ENCODE measurements around the gene SHH.

SHH gene

GRCh38 chr7:155764438-155764793, 47.8 kb downstream of the SHH start:
- no peak for DNase-seq (ENCODE audit: low spot score)

DNA sequence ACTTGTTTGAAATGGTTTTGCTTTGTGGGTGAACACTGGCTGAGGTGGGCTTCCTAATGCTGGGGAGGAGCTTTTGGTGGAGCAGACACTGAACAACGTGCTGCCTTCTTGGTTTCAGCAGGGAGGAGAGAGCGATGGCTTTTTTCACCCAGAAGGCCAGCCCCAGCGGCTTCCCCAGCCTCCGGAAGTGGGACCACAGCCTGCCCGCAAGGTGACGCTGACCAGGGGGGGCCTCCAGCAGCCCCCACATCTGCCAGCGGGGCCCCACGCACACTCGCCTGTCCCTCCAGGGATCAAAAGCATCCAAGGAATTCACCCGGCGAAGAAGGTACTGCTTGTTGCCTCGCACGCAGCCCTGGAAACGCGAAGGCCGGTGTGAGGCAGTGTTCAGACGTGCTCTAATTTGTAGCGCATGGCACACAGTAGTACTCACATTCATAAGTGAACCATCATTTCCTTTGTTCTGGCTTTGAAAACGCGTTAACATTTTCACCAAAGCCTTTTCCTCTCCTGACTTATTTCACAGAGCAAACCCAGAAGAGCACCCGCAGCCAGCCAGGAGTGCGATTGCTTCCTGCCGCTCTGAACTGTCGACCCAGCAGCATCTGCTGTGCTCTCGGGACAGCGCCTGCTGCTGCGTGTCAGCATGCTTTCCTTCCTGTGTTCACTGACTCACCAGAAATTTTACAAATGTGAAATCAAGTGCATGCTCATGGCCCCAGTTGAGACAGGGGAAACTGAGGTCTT, 48.4 kb downstream of the SHH start:
- no peak for DNase-seq (ENCODE audit: low spot score)

- no peak for DNase-seq (ENCODE audit: low spot score)
Measured at GRCh38 chr7:155763122-155763521, 49.1 kb downstream of the SHH start.

DNA sequence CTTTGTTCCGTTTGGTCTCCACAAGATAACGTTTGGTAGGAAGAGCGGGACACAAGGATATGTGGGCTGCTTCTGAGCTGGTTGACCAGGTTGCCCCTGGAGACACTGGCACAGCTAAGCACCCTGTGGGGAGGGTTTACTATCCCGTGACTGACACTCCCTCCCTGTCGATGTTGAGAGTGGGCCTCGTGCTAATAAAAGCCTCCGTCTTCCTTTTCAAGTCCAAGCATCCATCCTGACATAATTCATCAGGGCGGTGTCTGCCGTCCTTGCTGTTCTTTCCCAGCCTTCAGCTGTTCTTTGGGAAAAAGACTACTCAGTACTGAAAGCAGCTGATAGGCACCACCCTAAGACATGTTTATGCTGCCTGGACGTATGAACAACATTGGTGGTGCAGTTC, 49.6 kb downstream of the SHH start:
- no peak for DNase-seq (ENCODE audit: low spot score)

- DNase-seq (ENCODE audit: low spot score), result no peak
Measured at GRCh38 chr7:155762036-155762435, 50.2 kb downstream of the SHH start.

DNA sequence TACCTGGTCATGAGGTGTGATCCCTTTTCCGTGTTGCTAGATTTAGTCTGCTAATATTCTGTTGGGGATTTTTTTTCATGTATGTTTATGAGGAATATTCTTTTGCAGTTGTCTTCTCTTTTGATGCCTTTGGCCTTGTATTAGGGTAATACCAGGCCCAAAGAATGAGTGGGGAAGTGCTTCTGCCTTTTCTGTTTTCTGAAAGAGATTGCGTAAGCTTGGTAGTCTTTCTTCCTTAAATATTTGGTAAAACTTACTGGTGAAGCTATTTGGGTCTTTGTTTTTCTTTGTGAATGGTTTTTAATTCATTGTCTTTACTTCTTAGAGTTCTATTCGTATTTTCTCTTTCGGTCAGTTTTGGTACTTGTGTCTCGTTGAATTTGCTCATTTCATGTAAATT, 51.1 kb downstream of the SHH start:
- DNase-seq (ENCODE audit: low spot score), result no peak

DNA sequence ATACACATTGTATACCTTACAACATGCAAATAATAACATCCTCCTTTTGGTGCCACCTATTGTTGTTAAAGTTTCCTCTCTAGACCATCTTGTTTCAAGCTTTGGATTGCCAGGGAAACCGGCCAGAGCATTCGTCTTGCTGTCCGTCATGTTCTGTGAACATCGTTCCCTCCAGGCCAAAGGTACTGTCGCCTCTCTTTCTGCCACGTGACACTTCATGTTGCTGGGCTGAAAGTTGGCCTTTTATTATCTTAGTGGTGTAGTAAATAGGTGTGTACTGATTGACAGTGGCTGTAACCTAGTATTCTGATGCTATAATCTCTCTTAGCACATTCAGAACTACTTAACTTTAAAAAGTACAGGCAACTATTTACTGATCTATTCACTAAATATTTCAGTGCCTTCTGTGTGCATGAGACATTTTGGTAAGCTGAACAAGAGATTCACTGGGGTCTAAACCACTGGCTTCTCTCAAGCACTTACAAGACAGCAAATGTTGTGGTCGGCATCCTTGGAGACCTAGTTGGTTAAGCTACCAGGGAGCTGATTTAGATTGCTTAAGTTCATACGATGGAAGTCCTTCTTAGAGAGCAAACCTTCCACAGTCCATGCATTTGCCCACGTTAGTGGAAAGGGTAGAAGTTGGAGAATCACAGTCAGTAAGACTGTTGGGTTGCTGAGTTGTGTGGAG, 52.4 kb downstream of the SHH start:
- no peak for DNase-seq (ENCODE audit: low spot score)

DNA sequence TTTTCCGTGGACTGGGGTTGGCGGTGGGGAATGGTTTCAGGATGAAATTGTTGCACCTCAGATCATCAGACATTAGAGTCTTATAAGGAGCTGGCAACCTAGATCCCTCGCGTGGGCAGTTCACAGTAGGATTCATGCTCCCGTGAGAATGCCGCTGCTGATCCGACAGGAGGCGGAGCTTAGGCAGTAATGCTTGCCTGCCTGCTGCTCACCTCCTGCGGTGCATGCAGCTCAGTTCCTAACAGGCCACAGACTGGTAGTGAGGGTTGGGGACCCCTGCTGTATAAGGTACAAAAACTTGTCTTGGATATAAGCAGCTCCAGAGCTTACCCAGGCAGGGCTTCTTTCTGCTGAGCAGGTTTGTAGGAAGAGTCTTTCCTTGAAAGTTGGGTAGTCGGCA, 53.9 kb downstream of the SHH start:
- DNase-seq (ENCODE audit: low spot score), result no peak

DNA sequence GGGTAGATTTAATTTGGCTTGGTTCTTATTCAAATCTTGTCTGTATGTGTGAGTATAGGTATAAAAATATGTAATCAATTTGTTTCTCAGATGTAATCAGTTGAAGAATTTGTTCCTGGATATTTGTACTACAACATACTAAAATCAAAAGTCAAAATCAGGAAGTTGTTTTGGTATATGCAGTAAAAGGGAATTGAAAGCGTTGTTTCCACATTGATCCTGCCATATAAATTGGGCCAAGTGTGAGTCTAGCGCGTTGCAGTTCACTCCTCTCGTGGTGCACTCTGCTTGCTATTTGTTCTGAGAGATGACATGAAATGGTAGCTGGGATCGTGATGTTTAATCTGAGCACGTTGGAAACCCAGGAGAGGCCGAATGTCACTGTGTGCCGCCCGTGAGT, 55.9 kb downstream of the SHH start:
- no peak for DNase-seq (ENCODE audit: low spot score)

DNA sequence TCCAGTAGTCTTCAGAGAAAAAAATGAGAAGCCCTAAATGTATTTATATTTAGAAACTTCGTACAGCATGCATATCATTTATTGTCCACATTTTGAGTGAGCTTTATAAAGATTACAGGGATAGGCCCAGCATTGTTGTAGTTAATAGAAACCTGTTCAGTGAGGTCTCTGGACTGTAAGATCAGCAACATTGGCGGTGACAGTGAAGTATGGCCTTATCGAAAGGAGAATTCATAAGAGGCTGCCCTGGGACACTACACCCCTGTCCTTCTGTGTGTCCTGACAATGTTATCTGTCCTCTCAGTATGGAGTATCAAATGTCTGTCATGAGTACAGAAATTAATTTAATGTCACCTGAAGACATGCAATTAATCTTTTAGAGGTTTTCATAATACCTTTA, 57.2 kb downstream of the SHH start:
- DNase-seq (ENCODE audit: low spot score), result no peak

DNA sequence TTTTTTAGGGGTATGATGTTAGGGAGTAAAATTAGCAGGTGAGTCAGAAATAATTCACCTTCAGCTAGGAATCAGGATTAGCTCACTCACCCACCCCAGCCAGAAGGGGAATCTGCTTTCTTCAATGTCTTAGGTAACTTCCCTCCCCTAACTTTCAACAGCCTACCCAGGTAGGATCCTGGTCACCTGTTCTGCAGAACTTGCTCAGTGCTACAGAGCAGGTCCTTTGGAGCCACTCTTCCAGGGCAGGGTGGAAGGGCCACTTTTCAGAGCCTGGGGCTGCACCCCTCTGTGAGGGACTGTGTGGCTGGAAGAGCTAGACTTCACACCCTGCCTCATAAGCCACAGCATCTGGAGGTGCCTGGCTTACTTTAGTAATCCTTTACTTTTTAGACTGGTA, 58.1 kb downstream of the SHH start:
- no peak for DNase-seq (ENCODE audit: low spot score)

DNA sequence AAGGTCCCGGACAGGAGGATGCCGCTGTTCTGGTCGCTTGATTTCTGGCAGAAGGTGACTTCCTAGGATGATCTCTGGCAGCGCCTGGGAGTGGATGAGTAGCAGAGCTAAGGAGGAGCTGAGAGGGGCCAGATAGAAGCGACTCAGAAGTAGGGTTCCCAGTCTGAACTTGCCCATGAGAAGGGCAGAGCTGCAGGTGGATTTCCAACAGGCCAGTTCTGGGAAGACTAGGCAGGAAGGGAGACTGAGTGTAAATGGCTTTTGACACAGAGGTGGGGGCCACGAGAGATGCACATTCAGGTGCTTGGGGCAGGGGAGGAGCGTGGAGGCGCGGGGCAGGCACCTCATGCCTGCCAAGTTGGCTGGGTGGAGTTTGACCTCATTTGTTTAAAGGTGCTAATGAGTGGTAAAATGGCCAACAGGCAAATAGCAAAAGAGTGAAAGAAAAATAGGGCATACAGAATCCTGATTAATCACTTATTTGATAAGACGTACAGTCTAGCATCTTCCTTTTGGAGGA, 58.8 kb downstream of the SHH start:
- DNase-seq (ENCODE audit: low spot score), result no peak

DNA sequence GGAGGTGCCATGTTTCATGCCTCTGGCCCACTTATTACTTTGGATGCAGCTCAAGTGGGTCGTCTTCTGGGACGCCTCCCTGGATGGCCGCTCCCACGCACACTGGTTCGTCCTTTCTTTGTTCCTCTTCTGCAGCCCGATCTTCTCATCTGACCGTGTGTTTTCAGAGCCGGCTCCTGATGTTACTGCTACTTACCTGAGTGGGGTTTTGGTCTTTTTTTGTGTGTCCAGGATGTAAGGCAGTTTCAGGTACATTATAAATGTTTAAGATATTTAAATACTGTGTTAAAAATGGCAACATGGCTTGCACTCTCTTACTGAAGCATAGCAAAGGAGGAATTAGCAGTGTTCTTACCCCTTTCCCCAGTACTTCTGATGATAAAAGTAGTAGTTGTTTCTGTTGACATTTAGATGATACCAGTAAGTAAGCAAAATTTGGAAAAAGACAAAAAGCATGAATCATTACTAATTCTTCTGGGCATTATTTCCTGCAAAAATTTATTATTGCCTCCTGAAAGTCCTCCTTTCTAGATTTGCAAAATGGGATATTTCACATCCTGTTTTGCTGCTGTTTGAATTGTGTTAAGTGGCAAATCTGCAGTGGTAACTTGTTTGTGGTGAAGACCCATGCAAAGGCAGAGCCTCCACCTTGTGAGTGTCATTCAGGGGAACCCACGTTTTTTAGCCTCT, 59.4 kb downstream of the SHH start:
- DNase-seq (ENCODE audit: low spot score), result no peak

DNA sequence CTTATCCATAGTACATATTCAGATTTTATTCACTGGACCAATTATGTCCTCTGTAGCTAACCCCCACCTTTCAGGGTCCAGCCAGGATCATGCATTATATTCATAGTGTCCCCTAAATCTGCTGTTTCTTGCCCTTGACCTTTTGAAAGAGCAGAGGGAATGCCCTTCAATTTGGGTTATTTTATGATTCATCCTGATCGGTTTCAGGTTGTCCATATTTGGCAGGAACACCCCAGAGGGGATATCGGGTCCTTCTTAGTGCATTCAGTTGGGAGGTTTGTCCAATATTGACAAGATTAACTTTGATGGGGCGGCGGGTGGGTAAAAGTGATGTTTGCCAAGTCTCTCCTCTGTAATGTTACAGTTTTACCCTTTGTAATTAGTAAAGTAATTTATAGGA, 60.9 kb downstream of the SHH start:
- DNase-seq (ENCODE audit: low spot score), result no peak

DNA sequence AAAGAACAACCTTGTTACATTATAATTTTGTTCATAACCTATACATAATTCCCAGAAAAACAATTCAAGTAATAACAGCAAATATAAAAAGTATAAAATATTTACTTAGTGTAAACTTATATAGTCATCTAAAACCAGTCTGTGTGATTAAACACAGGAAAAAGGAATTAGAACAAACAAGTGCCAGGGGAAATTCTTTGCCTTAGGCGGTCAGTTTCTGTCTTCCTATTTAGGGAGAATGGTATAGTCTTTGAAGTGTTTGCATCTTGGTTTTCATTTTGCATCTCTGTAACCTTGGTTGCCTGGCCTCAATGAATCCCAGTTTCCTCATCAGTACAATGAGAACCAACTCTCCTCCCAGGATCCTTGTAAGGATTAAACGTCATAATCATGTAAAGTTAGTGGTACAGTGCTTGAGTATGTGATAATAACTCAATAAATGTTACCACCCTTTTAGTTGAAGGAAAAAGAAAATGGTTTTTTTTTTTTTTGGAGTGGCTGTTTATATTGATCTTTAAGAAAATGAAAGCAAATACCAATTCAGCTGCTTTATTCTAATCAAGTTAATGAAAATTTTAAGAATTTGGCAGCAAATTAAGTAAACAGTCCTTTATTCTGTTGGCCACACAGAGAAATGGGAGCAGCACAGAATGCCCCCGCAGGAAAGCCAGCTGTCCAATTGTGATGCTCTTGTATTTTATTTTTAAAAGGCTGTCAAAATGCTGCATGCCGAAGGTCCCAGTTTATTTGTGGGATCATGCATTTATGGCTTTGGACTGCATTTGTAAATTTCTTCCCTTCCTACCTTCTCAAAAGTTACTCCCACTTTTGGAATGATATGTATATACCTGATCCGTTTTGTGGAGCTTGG, 61.8 kb downstream of the SHH start:
- no peak for DNase-seq (ENCODE audit: low spot score)

Data from iPS-NIHi11 (cell line).